ENCODE results near the gene COX7A1.

Gene COX7A1

GRCh38 chr19:36111200-36111539 is 41.1 kb downstream of the COX7A1 start:
- no peak for DNase-seq (ENCODE audit: low spot score)

- DNase-seq (ENCODE audit: low spot score): peak; percentile 22
Observed at GRCh38 chr19:36110487-36111199, 41.6 kb downstream of the COX7A1 start, which contains the start of gene OVOL3. TSS of gene OVOL3 (plus strand) at chr19:36111143. CDS start at chr19:36111203, 60 bp downstream.

- DNase-seq (ENCODE audit: low spot score): no peak
Observed at GRCh38 chr19:36108684-36109083, 43.6 kb downstream of the COX7A1 start.

GRCh38 chr19:36106991-36107390 is 45.3 kb downstream of the COX7A1 start:
- DNase-seq (ENCODE audit: low spot score): no peak

GRCh38 chr19:36106441-36106840 is 45.8 kb downstream of the COX7A1 start:
- DNase-seq (ENCODE audit: low spot score): no peak

GRCh38 chr19:36103842-36104552 is 48.2 kb downstream of the COX7A1 start:
- no peak for DNase-seq (ENCODE audit: low spot score)

GRCh38 chr19:36103040-36103626 is 49.1 kb downstream of the COX7A1 start:
- no peak for DNase-seq (ENCODE audit: low spot score)

- no peak for DNase-seq (ENCODE audit: low spot score)
Observed at GRCh38 chr19:36101550-36102327, 50.5 kb downstream of the COX7A1 start.
